Endothelial cell of umbilical vein (primary cell): ENCODE measurements around the gene TXK.

Experiments
- EZH2 ChIP-seq: IDR thresholded peaks from 2 replicates; pipeline ENCODE4 v1.6.1; 2012; ENCODE audit warnings: borderline replicate concordance, low read depth, mild to moderate bottlenecking, moderate library complexity, low read length, inconsistent platforms; ENCODE audit not compliant: severe bottlenecking
- GATA2 ChIP-seq: IDR thresholded peaks from 2 replicates; pipeline ENCODE4 v1.7.0; 2011; ENCODE audit warnings: low read depth, mild to moderate bottlenecking, moderate library complexity, mixed read lengths, low read length; ENCODE audit not compliant: insufficient read length, insufficient read depth
- MYC ChIP-seq: IDR thresholded peaks from one replicate; pipeline ENCODE4 v1.6.1; 2011; ENCODE audit warnings: mild to moderate bottlenecking, low read depth, low read length
- POLR2A ChIP-seq: IDR thresholded peaks from 2 replicates; pipeline ENCODE4 v1.6.1; 2012; ENCODE audit warnings: low read depth, mild to moderate bottlenecking, control low read depth, low read length
- POLR2AphosphoS5 ChIP-seq: IDR thresholded peaks from 2 replicates; pipeline ENCODE4 v1.6.1; 2012; ENCODE audit warnings: low read depth, mild to moderate bottlenecking, control low read depth, low read length, moderate library complexity; ENCODE audit not compliant: insufficient read depth
- TF ChIP-seq, protein P1 (sequence below), 2 donors: IDR thresholded peaks; 1 replicate in 1 of 2; 2 replicates in 1 of 2; pipeline ENCODE4 v1.5.1; 2011; ENCODE audit warnings: low read length in 2 of 2, mild to moderate bottlenecking in 2 of 2, moderate library complexity in 2 of 2, control low read depth in 1 of 2, inconsistent platforms in 1 of 2, low read depth in 1 of 2; ENCODE audit not compliant: insufficient read depth in 1 of 2; ENCODE audit errors: extremely low read depth in 1 of 2

- TF ChIP-seq POLR2AphosphoS5 = no peak
- TF ChIP-seq POLR2A = no peak
- TF ChIP-seq, protein P1, sequence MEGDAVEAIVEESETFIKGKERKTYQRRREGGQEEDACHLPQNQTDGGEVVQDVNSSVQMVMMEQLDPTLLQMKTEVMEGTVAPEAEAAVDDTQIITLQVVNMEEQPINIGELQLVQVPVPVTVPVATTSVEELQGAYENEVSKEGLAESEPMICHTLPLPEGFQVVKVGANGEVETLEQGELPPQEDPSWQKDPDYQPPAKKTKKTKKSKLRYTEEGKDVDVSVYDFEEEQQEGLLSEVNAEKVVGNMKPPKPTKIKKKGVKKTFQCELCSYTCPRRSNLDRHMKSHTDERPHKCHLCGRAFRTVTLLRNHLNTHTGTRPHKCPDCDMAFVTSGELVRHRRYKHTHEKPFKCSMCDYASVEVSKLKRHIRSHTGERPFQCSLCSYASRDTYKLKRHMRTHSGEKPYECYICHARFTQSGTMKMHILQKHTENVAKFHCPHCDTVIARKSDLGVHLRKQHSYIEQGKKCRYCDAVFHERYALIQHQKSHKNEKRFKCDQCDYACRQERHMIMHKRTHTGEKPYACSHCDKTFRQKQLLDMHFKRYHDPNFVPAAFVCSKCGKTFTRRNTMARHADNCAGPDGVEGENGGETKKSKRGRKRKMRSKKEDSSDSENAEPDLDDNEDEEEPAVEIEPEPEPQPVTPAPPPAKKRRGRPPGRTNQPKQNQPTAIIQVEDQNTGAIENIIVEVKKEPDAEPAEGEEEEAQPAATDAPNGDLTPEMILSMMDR (IDR thresholded peaks at IDR 0.05; ENCODE audit: extremely low read depth in 1 of 2, insufficient read depth in 1 of 2, low read depth in 1 of 2, low read length in 2 of 2) = no peak
- no peak for TF ChIP-seq MYC
- no peak for TF ChIP-seq EZH2
- no peak for TF ChIP-seq GATA2
Measured at GRCh38 chr4:48042979-48043461, 91.0 kb downstream of the TXK start.
